Smooth muscle cell of the coronary artery (primary cell): ENCODE data around the gene COQ10A. TPM values are rescaled to one million over a fixed set of nuclear protein-coding genes. Genes with fewer than 3 reads are reported as not detected.

ENCODE experiments used
- total RNA-seq: library from RNA; depleted of rRNA; stranded (reverse); fragments of >200 nt; gene quantifications from 2 replicates; pipeline ENCODE4 v1.2.3, GENCODE V29; 2014; ENCODE audit warnings: low replicate concordance

COQ10A gene
- total RNA-seq: 5.9 and 6.9 TPM in 2 replicates

GRCh38 chr12:56266693-56267442 is at the start of gene COQ10A:
Gene COQ10A (plus strand): TSS chr12:56266942. CDS start chr12:56267119, 177 bp downstream.

GRCh38 chr12:56221757-56222530 is 44.8 kb upstream of the COQ10A start, which contains the start of gene RNF41:
Gene RNF41 (minus strand): TSS chr12:56221922. CDS start chr12:56214047, 7,875 bp downstream.

GRCh38 chr12:56224102-56224701 is 42.5 kb upstream of the COQ10A start, which contains the start of gene NABP2:
Gene NABP2 (plus strand): TSS chr12:56224342. CDS start chr12:56224857, 515 bp downstream.

GRCh38 chr12:56229916-56230431 is 36.8 kb upstream of the COQ10A start, which contains the start of gene SLC39A5:
Gene SLC39A5 (plus strand): TSS chr12:56230051. CDS start chr12:56231275, 1,224 bp downstream.

GRCh38 chr12:56258068-56258819 is 8.5 kb upstream of the COQ10A start, which contains the start of gene ANKRD52:
Gene ANKRD52 (minus strand): TSS chr12:56258384. CDS start chr12:56258269, 115 bp downstream.

DNA sequence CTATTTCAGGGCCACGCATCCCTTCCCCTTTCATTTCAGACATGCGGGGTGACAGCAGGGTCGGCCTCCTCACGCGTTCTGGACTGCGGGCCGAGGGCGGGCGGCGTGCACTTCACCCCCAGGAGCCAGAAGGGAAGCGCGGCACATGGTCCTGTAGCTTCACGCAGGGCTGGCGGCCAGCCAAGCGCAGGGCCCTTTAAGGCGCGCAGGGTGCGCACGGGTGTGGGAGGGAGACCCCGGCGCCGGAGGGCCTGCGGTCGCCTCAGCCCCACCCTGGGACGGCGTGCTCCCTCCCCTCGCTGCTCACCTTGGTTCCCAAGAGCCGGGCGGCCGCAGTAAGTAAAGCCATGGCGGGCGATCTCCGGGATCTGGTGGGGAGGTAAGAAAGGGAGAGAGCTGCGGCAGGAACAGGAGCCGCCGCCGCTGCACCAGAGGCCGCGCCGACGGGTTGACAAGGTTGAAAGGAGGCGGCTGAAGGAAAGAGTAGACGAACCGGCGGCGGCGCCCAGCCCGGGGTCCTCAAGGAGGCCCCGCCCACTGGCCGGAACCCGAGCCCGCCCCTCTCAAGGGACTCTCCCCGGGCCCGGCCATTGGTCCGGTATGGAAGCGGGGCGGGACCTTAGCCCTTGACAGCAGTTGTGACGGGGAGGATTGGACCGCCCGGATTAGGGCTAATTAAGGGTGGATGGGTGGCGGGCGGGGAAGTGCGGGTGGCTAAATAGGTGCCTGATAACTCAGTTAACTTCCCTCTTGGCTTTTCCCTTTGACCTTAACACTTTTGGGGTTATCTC is 33.3 kb downstream of the COQ10A start, which contains the start of gene CS:
Gene CS, minus strand, starts transcription at position 478 of the 791 bp plus-strand sequence. Its CDS starts 129 bp downstream, at position 349.

DNA sequence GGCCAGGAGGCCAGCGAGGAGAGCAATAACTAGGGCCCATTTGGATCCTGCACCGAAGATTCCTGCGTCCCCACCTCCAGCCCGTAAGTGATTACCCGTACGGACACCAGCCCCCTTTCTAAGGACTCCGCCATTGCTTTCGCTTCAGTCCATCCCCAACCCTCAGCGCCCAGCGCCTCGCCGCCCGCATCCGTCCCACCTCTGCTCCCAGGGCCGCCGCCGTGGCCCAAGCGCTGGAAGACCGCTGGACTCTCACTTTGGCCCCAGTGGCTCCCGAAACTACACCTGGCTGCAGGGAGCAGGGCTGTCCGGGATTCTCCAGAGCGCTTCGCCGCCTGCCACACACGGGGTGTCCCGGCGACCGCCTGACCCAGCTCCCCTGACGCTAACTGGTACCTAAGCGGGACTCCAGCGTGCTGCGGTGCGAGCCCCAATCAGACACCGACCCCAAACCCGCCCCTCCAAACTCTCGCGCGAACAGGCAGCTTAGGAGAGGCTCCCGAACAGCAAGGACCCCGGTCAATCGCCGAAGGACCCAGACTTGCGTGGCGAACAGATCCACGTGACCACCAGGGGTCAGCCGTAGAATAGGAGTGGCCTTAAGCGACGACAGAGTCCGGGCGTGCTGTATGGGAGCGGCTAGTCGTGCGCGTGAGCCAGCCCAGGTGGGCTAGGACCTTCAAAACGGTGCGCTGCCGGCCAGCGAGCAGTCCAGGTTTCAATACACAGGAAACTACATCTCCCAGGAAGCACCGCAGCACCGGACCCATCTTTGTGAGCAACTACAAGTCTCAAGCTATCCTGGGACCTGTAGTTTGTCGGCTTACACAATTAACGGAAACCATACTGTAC is 49.1 kb downstream of the COQ10A start, which contains the start of gene CNPY2:
Gene CNPY2, minus strand, starts transcription at position 367 of the 852 bp plus-strand sequence. CDS start 771 bp downstream, outside the sequence.

Other genes with a start within 250 kb of the COQ10A start
- 0.35 and 0.83 TPM in 2 replicates for gene IKZF4, start 245.9 kb upstream of the COQ10A start, total RNA-seq
- gene RPS26, start 225.0 kb upstream of the COQ10A start, total RNA-seq: 28.5 and 116 TPM in 2 replicates
- 0.53 and 0.70 TPM in 2 replicates for gene ERBB3, start 186.8 kb upstream of the COQ10A start, total RNA-seq
- 132 and 135 TPM in 2 replicates for gene PA2G4, start 162.4 kb upstream of the COQ10A start, total RNA-seq
- gene RPL41, start 150.3 kb upstream of the COQ10A start, total RNA-seq: 4,087 and 6,384 TPM in 2 replicates
- gene ZC3H10, start 148.7 kb upstream of the COQ10A start, total RNA-seq: 4.7 and 5.7 TPM in 2 replicates
- 173 and 204 TPM in 2 replicates for gene ESYT1, start 138.7 kb upstream of the COQ10A start, total RNA-seq
- gene MYL6B, start 114.4 kb upstream of the COQ10A start, total RNA-seq: 104 and 107 TPM in 2 replicates
- 3,250 and 5,170 TPM in 2 replicates for gene MYL6, start 108.6 kb upstream of the COQ10A start, total RNA-seq
- gene SMARCC2, start 77.5 kb upstream of the COQ10A start, total RNA-seq: 38.8 and 54.9 TPM in 2 replicates
- 174 and 323 TPM in 2 replicates for gene RNF41, start 45.0 kb upstream of the COQ10A start, total RNA-seq
- 24.2 and 33.1 TPM in 2 replicates for gene NABP2, start 42.6 kb upstream of the COQ10A start, total RNA-seq
- gene SLC39A5, start 36.9 kb upstream of the COQ10A start, total RNA-seq: not detected in 2 replicates
- 17.0 and 17.1 TPM in 2 replicates for gene ANKRD52, start 8.6 kb upstream of the COQ10A start, total RNA-seq
- gene CS, start 33.4 kb downstream of the COQ10A start, total RNA-seq: 44.8 and 81.3 TPM in 2 replicates
- 74.3 and 113 TPM in 2 replicates for gene CNPY2, start 49.0 kb downstream of the COQ10A start, total RNA-seq
- 15.5 and 22.7 TPM in 2 replicates for gene PAN2, start 67.1 kb downstream of the COQ10A start, total RNA-seq
- gene IL23A, start 71.9 kb downstream of the COQ10A start, total RNA-seq: not detected in 2 replicates
- gene STAT2, start 93.2 kb downstream of the COQ10A start, total RNA-seq: 164 and 272 TPM in 2 replicates
- gene APOF, start 95.9 kb downstream of the COQ10A start, total RNA-seq: not detected in 2 replicates
- 3.7 and 5.4 TPM in 2 replicates for gene TIMELESS, start 182.5 kb downstream of the COQ10A start, total RNA-seq
- not detected in 2 replicates for gene MIP, start 187.7 kb downstream of the COQ10A start, total RNA-seq
- 1.1 and 1.2 TPM in 2 replicates for gene SPRYD4, start 201.6 kb downstream of the COQ10A start, total RNA-seq
- 0.38 TPM in 1 of 2 replicates, not detected in the other for gene GLS2, start 221.2 kb downstream of the COQ10A start, total RNA-seq